GM12865 (cell line): ENCODE data around the gene IGFL1.
"Not testable (repeated sequence)": the region's sequence is repeated elsewhere in the genome, so short reads cannot be mapped to it uniquely, and the experiment has no call there.

Experiments used
- DNase-seq: peaks from one replicate; pipeline ENCODE4 v3.0.0; 2010; ENCODE audit warnings: low read depth
- H3K4me3 ChIP-seq: 2 replicates; pipeline ENCODE4 v1.5.1; 2011; ENCODE audit warnings: mild to moderate bottlenecking, low read depth, low read length, control low read depth
- CTCF ChIP-seq: IDR thresholded peaks from 2 replicates; pipeline ENCODE4 v1.5.1; 2011; ENCODE audit warnings: low read length, control low read depth, low read depth, inconsistent platforms; ENCODE audit not compliant: insufficient read depth; ENCODE audit errors: missing control alignments

IGFL1 gene

GRCh38 chr19:46218160-46218559, 11.4 kb upstream of the IGFL1 start:
- no peak for TF ChIP-seq CTCF
- H3K4me3 ChIP-seq: no peak overlapping the region
- DNase-seq: peak; percentile 37

- H3K4me3 ChIP-seq: no peak overlapping the region
- no peak for DNase-seq
- no peak for TF ChIP-seq CTCF
Observed at GRCh38 chr19:46220038-46220615, 9.4 kb upstream of the IGFL1 start.

- H3K4me3 ChIP-seq: no peak overlapping the region
- DNase-seq: no peak
- no peak for TF ChIP-seq CTCF
Observed at GRCh38 chr19:46221152-46221551, 8.4 kb upstream of the IGFL1 start.

- TF ChIP-seq CTCF: no peak
- no peak for DNase-seq
- no peak overlapping the region for H3K4me3 ChIP-seq
Observed at GRCh38 chr19:46221981-46222610, 7.4 kb upstream of the IGFL1 start.

- H3K4me3 ChIP-seq, DNase-seq: not testable (repeated sequence)
Observed at GRCh38 chr19:46223787-46224186, 5.8 kb upstream of the IGFL1 start.

GRCh38 chr19:46224773-46225172, 4.8 kb upstream of the IGFL1 start:
- H3K4me3 ChIP-seq: no peak overlapping the region
- no peak for TF ChIP-seq CTCF
- DNase-seq: no peak

- no peak for TF ChIP-seq CTCF
- DNase-seq: peak; percentile 4
- no peak overlapping the region for H3K4me3 ChIP-seq
Observed at GRCh38 chr19:46225558-46226004, 4.0 kb upstream of the IGFL1 start.
